Amniotic epithelial cell (primary cell): Measurements from ENCODE around the gene OPCML.

Source experiments
- DNase-seq: peaks from one replicate; pipeline ENCODE4 v3.0.0-alpha.2; 2010; ENCODE audit warnings: low read depth

The OPCML gene

DNA sequence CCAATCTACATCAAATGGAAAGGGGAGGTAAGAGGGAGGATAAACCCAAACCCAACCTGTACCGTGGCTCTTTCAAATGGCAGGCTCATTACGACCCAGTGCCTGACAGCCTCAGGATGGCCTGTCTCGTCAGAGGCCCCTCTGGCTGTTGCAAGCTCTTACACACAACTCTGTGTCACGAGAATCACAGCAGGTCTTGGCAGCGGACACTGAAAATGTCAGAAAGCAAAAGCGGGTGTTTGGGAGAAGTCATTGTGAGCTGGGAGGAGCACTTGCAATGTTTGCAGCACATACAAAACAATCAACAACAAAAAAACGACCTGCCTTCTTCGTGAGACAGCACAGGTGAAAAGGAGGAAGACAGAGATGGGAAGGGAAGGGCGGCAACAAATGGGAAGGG is 248.1 kb downstream of the OPCML start:
- no peak for DNase-seq

GRCh38 chr11:133277886-133278285 is 254.4 kb downstream of the OPCML start:
- DNase-seq: no peak

- no peak for DNase-seq
Observed at GRCh38 chr11:133271871-133272776, 260.2 kb downstream of the OPCML start.

DNA sequence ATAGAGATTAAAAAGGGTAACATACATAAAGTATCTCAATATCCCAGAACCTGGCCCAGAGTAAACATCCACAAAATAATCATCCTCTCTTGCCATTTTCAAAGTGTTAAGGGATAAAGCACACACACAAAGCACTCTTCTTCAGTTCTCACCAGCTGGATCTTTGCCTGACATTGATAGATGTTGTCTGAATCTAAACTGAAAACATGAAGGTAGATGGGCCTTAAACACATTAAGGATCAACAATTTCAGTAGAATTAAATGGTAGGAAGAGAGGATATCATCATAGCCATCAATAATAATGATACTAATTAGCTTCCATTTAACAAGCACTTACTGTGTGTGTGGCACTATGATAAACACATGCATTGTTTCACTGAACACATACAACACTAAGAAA is 261.1 kb downstream of the OPCML start:
- no peak for DNase-seq

DNA sequence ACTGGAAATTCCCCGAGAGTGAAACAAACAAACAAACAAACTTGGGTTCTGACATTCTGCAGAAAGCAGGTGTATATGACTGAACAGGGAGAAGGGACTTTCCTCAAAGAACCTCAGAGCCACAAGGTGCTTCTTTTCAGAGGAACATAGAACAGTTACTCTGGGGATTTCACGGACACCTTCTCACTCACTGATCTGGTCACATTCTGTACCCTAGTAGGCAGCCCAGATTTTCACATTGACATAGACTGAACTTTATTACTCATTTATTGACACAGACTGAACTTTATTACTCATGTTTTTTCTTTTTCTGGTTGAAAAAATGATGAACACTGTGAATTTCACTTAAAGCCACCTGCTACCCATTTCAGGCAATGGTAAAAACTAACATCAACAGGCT is 263.0 kb downstream of the OPCML start:
- no peak for DNase-seq

GRCh38 chr11:133266986-133267385 is 265.3 kb downstream of the OPCML start:
- no peak for DNase-seq

DNA sequence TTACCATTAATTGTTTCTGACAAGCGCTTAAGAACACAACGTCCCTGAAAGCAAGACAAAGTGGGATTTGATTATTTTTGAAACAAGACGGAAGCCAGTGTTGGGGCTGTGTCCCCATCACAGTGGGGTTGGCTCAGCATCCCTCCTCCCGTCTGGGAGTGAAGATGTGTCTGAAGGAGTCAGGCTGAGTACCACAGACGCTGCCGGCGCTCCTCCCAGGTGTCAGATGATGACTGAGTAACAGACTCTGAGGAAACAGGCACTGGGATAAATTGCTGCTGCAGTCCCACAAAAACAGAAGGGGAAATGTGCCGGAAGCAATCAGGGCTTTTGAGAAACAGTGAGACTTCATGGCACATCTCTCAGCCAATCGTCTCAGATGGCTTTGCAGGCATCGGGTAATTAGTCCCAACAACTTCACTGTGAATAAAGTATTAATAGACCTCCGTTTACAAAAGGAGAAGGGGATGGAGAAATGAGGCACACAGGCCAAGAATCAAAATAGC is 266.7 kb downstream of the OPCML start:
- no peak for DNase-seq

- no peak for DNase-seq
Observed at GRCh38 chr11:133263332-133263731, 269.0 kb downstream of the OPCML start.

DNA sequence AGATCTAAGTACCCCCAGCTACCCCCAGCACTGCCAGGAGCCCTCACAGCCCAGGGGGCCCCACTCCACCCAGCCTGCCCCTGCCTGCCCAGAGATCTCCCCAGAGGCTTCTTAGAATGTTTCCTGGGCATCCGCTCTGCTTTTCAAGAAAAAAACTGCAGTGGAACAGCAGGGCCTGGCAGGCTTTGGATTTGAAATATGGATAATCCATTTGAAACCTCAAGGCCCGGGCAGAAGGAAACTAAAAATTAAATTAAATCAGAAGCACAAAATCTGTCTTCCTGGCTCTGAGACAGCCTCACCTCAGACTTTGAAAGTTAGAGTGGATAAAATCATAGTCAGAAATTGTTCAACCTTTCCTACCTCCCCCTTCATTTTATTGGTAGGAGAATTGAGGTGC is 273.6 kb downstream of the OPCML start:
- no peak for DNase-seq

DNA sequence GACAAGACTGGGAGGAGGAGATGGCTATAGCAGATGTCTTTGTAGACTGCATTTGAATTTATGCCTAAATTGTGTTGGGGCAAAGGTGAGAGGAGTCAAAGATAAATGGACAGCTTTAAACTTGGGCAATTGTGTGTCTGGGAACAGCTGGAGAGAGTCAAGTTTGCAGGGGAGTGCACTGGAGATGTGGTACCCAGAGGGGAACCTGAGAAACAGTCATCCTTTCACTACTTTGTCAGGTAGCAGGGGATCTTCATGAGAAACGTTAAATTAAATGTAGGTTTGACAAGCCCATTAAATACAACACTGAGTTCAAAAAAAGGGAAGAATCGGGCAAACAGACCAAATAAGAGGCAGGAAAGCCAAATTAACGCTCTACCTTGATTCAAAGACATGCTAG is 277.7 kb downstream of the OPCML start:
- no peak for DNase-seq

GRCh38 chr11:133253570-133253969 is 278.7 kb downstream of the OPCML start:
- DNase-seq: no peak

GRCh38 chr11:133251841-133252240 is 280.5 kb downstream of the OPCML start:
- DNase-seq: no peak

- no peak for DNase-seq
Observed at GRCh38 chr11:133249530-133249929, 282.8 kb downstream of the OPCML start.

GRCh38 chr11:133249065-133249464 is 283.2 kb downstream of the OPCML start:
- DNase-seq: no peak

- no peak for DNase-seq
Observed at GRCh38 chr11:133243832-133244231, 288.5 kb downstream of the OPCML start.

DNA sequence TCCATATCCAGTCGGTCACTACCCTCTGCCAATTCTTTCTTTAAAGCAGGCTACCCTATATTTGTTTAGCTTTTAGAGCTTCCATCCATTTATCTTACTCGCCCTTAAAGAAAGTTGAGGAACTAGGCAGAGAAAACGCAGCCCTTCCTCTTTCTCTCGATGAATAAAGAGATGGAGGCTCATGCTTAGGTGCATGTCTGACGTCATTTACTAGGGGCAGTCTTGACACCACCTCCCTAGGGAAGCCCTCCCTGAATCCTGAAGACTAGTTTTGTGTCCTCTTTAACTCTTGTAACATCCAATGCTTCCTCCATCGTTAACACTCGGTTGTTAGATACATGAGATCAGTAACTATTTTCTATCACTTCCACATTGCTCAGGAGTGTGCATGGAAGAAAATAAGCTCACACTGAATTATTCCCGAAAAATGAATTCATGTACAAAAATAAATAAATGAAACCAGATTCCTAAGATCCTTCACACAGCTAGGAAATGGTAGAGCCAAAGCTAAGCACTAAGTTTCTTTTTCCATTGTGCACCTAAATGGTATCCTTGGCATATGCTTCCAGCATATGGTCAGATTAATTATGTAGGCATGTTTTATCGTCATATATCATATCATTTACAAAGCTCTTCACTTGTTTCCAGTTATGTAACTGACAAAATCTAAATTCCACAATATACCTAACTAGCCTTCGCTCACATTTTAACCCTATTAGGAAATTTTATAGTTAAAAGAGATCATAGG is 291.2 kb downstream of the OPCML start:
- DNase-seq: no peak

DNA sequence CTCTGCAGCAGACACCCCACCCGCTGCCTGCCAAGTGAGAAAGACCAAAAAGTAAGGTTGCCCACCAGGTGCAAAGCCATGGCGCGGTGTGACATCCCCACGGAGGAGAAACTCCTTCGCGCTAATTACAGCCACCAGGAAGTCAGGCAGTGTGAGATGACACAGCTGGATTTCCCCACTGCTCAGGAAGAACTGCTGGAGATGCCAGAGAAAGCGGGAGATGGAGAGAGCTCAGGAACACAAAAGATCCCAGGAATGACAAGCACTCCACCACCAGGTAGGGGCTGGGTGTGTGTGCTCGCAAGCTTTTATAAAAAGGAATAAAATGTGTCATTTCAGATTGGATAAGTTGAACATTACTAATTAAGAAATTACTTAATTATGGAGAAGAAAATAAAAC is 292.7 kb downstream of the OPCML start:
- DNase-seq: no peak

- no peak for DNase-seq
Observed at GRCh38 chr11:133238495-133238894, 293.8 kb downstream of the OPCML start.

DNA sequence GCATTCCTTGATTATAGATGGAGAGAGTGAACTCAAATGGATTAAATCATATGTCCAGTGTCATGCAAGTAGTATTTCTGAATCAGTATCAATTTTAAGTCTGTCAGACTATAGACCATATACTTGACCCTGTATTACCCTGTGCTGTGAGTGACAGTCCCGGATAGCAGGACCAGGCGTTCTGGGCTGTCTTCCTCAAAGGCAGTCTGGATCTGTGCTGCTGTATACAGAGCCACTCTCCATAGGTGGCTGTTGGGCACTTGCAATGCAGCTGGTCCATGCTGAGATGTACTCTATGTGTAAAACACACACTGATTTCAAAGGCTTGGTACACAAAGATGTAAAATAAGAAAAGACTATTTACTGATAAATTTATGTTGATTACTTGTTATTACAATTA is 294.3 kb downstream of the OPCML start:
- no peak for DNase-seq

DNA sequence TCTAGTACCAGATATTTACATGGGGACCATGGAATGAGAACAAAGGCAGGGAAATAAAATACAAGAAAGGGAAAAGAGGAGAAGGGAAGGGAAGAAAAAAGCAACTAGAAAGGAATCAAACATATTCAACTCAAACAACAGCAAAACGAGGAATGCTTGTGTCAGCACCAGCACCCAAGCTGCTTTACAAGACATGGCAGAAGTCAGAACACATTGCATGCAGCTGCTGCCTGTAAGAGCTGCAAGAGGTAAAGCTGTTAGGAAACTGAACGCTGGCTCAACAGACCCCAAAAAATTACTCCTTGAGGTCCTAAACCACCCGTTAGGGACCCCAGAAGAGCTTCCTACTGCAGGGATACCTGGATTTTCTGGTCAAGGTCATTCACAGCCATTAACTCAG is 296.9 kb downstream of the OPCML start:
- no peak for DNase-seq

DNA sequence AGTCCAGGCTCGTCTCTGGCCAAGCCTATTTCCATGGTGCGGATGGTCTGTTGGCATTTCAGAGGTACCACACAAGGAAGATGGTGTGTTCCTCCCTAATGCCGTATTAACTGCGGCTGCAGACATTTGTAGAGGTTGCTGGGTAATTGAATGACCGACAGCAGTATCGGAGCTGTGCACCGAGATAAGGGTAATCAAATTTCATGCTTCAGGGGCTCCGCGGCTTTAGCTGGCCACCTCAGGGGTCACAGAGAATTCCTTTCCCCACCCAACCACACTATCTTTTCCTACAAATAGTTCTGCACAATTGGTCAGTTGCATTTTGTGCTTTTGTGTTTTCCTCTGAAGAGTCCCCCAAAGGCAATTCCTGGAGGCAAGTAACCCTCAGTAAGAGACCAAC is 297.4 kb downstream of the OPCML start:
- no peak for DNase-seq

DNA sequence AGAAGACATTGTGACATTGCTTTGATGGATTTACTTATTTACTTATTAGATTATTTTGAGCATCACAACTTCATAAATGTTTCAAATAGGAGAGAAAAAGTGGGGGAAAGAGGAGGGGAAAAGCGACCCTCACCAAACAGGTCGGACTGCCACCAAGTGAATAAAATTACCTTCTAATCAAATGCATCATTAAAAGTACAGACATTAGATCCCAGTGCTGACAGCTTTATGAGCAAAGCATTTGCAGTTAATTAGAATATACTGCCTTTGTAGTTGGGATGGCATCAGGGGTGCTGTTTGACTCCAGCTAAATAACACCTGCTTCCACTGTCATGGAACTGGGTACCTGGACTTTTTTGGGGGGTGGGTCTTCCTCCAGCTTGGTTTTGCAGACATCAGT is 299.6 kb downstream of the OPCML start:
- no peak for DNase-seq

DNA sequence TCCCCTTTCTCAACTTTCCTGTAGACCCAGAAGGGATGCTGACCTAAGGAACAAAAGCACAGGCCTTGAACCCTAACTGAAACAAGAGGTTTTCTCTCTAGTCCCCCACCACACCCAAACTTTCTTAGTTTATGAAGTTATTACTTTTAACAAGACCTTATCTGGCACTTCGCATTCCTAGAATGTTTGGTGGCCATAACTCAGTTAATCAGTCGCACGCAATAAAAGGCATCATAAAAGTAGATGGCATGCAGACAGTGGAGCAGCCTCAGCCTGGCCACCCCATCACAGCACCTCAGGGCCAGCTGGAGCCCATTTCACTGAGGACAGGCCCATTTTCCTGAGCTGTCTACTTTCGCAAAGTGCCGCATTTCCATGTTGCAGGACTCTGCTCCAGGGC is 301.9 kb downstream of the OPCML start:
- DNase-seq: no peak
